A549 (cell line): ENCODE results near the gene ADGRF3. TPM values are rescaled to one million over a fixed set of nuclear protein-coding genes. Genes with fewer than 3 reads are reported as not detected.
"Not testable (repeated sequence)": the region's sequence is repeated elsewhere in the genome, so short reads cannot be mapped to it uniquely, and the experiment has no call there.

Source experiments
- ATAC-seq, 2 experiments: fragments of 200-7000 bp in 1 of 2; fragments of >200 bp in 1 of 2; cut with Nextera tagmentation in 1 of 2; cut with Tn5 transposase in 1 of 2; 3 replicates each; pipeline versions ENCODE4 v1.8.0 to v1.9.1; 2018 to 2020; ENCODE audit warnings: mild to moderate bottlenecking in 1 of 2, moderate library complexity in 1 of 2
- CTCF ChIA-PET: fragments of 300-600 bp; sonication (Branson Sonifier 250); formaldehyde crosslinking; extraction: SDS; loops from one replicate; lab custom pipeline; 2021; ENCODE audit warnings: antibody characterized with exemption, inconsistent platforms; lab: Yijun Ruan, JAX
- POLR2A ChIA-PET: fragments of 350-600 bp; formaldehyde crosslinking; extraction: SDS; loops from one replicate; lab custom pipeline; 2021; ENCODE audit warnings: antibody characterized with exemption, inconsistent platforms; lab: Yijun Ruan, JAX
- DNase-seq, 2 experiments: peaks; one replicate each; pipeline versions ENCODE4 v3.0.0 to v3.0.0-alpha.2; 2011 to 2016; ENCODE audit warnings: low read depth in 1 of 2, low spot score in 1 of 2
- FAIRE-seq: peaks from 2 replicates; lab custom pipeline; 2011; peaks lifted over from hg19 to GRCh38; lab: Jason Lieb, UNC
- H3K27ac ChIP-seq, 2 experiments: fragments of >200 bp; sonication (Bioruptor Twin); formaldehyde crosslinking; 3 replicates each; pipeline ENCODE4 v1.5.1; 2016 to 2017
- H3K4me1 ChIP-seq: fragments of >200 bp; sonication (Bioruptor Twin); formaldehyde crosslinking; 3 replicates; pipeline ENCODE4 v1.6.1; 2016
- H3K4me2 ChIP-seq: fragments of >200 bp; sonication (Bioruptor Twin); formaldehyde crosslinking; 3 replicates; pipeline ENCODE4 v1.6.1; 2016
- H3K4me3 ChIP-seq: fragments of >200 bp; sonication (Bioruptor Twin); formaldehyde crosslinking; 3 replicates; pipeline ENCODE4 v1.5.1; 2016
- H3K9me3 ChIP-seq: fragments of >200 bp; sonication (Bioruptor Twin); formaldehyde crosslinking; 3 replicates; pipeline ENCODE4 v1.6.1; 2016
- CBX8 ChIP-seq: fragments of 200-600 bp; sonication (generic); IDR thresholded peaks from 2 replicates; pipeline ENCODE4 v1.6.1; 2016
- EHF ChIP-seq: fragments of 250-450 bp; sonication (Bioruptor Pico); IDR thresholded peaks from 2 replicates; pipeline ENCODE4 v1.5.0; 2020; ENCODE audit warnings: mild to moderate bottlenecking
- ESRRA ChIP-seq: fragments of 150-350 bp; IDR thresholded peaks from 2 replicates; pipeline ENCODE4 v1.6.1; 2014; ENCODE audit warnings: mild to moderate bottlenecking, low read length, borderline replicate concordance
- FOSB ChIP-seq: fragments of 250-450 bp; sonication (Bioruptor Pico); IDR thresholded peaks from 2 replicates; pipeline ENCODE4 v1.5.0; 2020; ENCODE audit warnings: mild to moderate bottlenecking, moderate library complexity
- FOSL2 ChIP-seq, 2 experiments: fragments of 450-650 bp in 1 of 2; fragments of >200 bp in 1 of 2; sonication (Bioruptor Twin) in 1 of 2; formaldehyde crosslinking; IDR thresholded peaks; 2 replicates each; pipeline versions ENCODE4 v1.5.0 to v1.6.1; 2016 to 2020; ENCODE audit warnings: mild to moderate bottlenecking in 1 of 2, moderate library complexity in 1 of 2
- HDAC2 ChIP-seq: fragments of 200-600 bp; sonication (generic); IDR thresholded peaks from 2 replicates; pipeline ENCODE4 v1.6.1; 2016
- HEYL ChIP-seq: fragments of 250-450 bp; sonication (Bioruptor Pico); IDR thresholded peaks from 2 replicates; pipeline ENCODE4 v1.8.0; 2021; ENCODE audit warnings: mild to moderate bottlenecking, moderate library complexity
- HOXB13 ChIP-seq: fragments of 250-450 bp; sonication (Bioruptor Pico); IDR thresholded peaks from 2 replicates; pipeline ENCODE4 v1.5.0; 2020; ENCODE audit warnings: low read depth, mild to moderate bottlenecking, moderate library complexity
- KDM1A ChIP-seq: fragments of 200-600 bp; sonication (generic); IDR thresholded peaks from 2 replicates; pipeline ENCODE4 v1.6.1; 2016; ENCODE audit warnings: low read depth, mild to moderate bottlenecking
- KDM5A ChIP-seq: fragments of 200-600 bp; sonication (generic); IDR thresholded peaks from 2 replicates; pipeline ENCODE4 v1.6.1; 2016; ENCODE audit warnings: antibody characterized with exemption, mild to moderate bottlenecking
- MYC ChIP-seq: IDR thresholded peaks from 2 replicates; pipeline ENCODE4 v1.6.1; 2012; ENCODE audit warnings: mild to moderate bottlenecking, inconsistent platforms, low read length, improper control_type of control experiment, borderline replicate concordance
- NR3C1 ChIP-seq: fragments of >200 bp; sonication (Bioruptor Twin); formaldehyde crosslinking; IDR thresholded peaks from 3 replicates; pipeline ENCODE4 v1.6.1; 2017
- POLR2AphosphoS2 ChIP-seq: conservative IDR thresholded peaks from 2 replicates; pipeline ENCODE4 v1.6.1; 2012; ENCODE audit warnings: low read length, improper control_type of control experiment, inconsistent platforms
- RCOR1 ChIP-seq: fragments of 150-350 bp; IDR thresholded peaks from 2 replicates; pipeline ENCODE4 v1.6.1; 2014; ENCODE audit warnings: antibody characterized with exemption, low read length, low read depth
- SREBF2 ChIP-seq: fragments of 450-650 bp; IDR thresholded peaks from 2 replicates; pipeline ENCODE4 v1.6.1; 2014; ENCODE audit warnings: mild to moderate bottlenecking, moderate library complexity
- TFCP2L1 ChIP-seq: fragments of 250-450 bp; sonication (Bioruptor Pico); IDR thresholded peaks from 2 replicates; pipeline ENCODE4 v1.5.0; 2021; ENCODE audit warnings: mild to moderate bottlenecking
- ZFP36 ChIP-seq: fragments of 450-650 bp; IDR thresholded peaks from 2 replicates; pipeline ENCODE4 v1.6.1; 2014; ENCODE audit warnings: borderline replicate concordance; ENCODE audit not compliant: partially characterized antibody
- ZNF302 ChIP-seq: fragments of 250-450 bp; sonication (Bioruptor Pico); IDR thresholded peaks from 2 replicates; pipeline ENCODE4 v1.9.0; 2021; ENCODE audit warnings: inconsistent platforms, mild to moderate bottlenecking, moderate library complexity
- WGBS: methylation state at CpG from one replicate; pipeline ENCODE4 v1.1.6; 2017; ENCODE audit errors: missing lambda C conversion rate; 5-methylcytosine and 5-hydroxymethylcytosine counted together
- polyA plus RNA-seq, 4 experiments: library from polyadenylated mRNA; depleted of rRNA in 3 of 4; stranded (reverse); fragments of >200 nt; fragmentation: RNase III in 1 of 4; extraction: RNeasy Plus Mini Kit Qiagen cat#74134 plus additional on column Dnase treatment in 1 of 4; gene quantifications; 2 replicates in 3 of 4; 3 replicates in 1 of 4; pipeline ENCODE4 v1.2.3, GENCODE V29; 2011 to 2017
- TF ChIP-seq, protein P1 (sequence below): fragments of >200 bp; sonication (Bioruptor Twin); formaldehyde crosslinking; IDR thresholded peaks from 3 replicates; pipeline ENCODE4 v1.5.1; 2016
- TF ChIP-seq, protein P2 (sequence below): fragments of 450-650 bp; IDR thresholded peaks from 2 replicates; pipeline ENCODE4 v1.6.1; 2014; ENCODE audit warnings: antibody characterized with exemption
- TF ChIP-seq, protein P3 (sequence below): fragments of 250-450 bp; sonication (Bioruptor Pico); IDR thresholded peaks from 2 replicates; pipeline ENCODE4 v1.5.0; 2021; ENCODE audit warnings: mild to moderate bottlenecking, moderate library complexity, borderline replicate concordance
- TF ChIP-seq, protein P4 (sequence below): fragments of >200 bp; sonication (Bioruptor Twin); formaldehyde crosslinking; IDR thresholded peaks from 3 replicates; pipeline ENCODE4 v1.6.1; 2016

ADGRF3 gene
- polyA plus RNA-seq, 2 of the 4 experiments (the other 2 are of a cell fraction): 0.12 to 0.21 TPM

DNA sequence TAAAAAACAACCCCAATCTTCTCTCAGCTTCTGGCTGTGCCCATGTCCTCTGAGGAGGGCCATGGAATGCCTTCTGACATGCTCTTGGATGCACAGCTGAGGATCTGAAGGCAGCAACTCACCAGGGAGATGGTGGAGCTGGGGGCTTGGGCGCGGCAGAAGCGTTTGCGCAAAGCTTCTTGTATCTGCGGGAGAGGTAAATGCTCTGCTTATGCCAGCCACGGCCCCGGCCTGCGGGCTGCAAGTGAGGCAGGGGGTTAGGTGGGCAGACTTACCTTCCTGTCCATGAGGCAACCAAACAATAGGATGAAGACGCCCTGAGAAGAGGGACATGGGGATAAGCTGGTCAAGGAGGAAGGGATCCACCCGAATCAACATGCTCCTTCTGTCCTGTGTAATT, 36.7 kb downstream of the ADGRF3 start:
- Histone ChIP-seq H3K4me3 (no peak overlapping the region), H3K4me1 (no peaks in the 10 kb centered on the region), H3K9me3 (no peaks in the 10 kb centered on the region), H3K27ac (no peak overlapping the region), H3K4me2 (no peak overlapping the region)
- ATAC-seq (no peak), DNase-seq (no peak), FAIRE-seq (no peak)
- 60% methylated on average over 10 of the region's 10 CpGs for WGBS
- ChIA-PET CTCF (interaction anchor here (0.6 to 14.5 kb wide), 4 partner anchors 9 to 1099 kb away, joined by 3 to 156 read pairs (median 5); no protein-coding TSS in a partner anchor), POLR2A (interaction anchor here (0.6 kb wide), 1 partner anchor 22 kb away, joined by 3 read pairs; no protein-coding TSS in a partner anchor)
- TF ChIP-seq SREBF2 (no peak), HOXB13 (CRISPR knock-in tag) (no peak), TFCP2L1 (CRISPR knock-in tag) (no peak), ZFP36 (no peak), MYC (no peak), HEYL (CRISPR knock-in tag) (no peak)
- TF ChIP-seq, protein P1, sequence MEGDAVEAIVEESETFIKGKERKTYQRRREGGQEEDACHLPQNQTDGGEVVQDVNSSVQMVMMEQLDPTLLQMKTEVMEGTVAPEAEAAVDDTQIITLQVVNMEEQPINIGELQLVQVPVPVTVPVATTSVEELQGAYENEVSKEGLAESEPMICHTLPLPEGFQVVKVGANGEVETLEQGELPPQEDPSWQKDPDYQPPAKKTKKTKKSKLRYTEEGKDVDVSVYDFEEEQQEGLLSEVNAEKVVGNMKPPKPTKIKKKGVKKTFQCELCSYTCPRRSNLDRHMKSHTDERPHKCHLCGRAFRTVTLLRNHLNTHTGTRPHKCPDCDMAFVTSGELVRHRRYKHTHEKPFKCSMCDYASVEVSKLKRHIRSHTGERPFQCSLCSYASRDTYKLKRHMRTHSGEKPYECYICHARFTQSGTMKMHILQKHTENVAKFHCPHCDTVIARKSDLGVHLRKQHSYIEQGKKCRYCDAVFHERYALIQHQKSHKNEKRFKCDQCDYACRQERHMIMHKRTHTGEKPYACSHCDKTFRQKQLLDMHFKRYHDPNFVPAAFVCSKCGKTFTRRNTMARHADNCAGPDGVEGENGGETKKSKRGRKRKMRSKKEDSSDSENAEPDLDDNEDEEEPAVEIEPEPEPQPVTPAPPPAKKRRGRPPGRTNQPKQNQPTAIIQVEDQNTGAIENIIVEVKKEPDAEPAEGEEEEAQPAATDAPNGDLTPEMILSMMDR: no peak

DNA sequence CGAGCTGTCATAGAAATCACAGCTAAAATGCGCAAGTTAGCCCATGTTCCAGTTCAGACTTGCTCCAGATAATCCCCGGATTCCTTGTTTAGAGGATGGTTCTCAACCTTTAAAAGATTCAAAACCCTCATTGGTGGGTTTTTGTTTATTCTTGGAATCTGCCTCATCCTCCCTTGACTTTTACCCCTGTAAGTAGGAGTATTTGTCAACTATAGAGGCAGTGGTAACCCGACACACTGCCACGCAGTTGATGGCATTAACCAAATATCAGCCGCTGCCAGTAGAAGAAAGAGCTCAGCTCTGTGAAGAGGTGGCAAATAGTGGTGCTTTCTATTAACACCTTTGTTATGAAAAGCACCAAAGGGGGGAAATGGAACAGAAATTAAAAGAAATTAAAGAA, 41.0 kb downstream of the ADGRF3 start:
- H3K4me3 ChIP-seq: no peak overlapping the region
- no peaks in the 10 kb centered on the region for H3K9me3 ChIP-seq
- H3K27ac ChIP-seq: no peak overlapping the region
- 75% methylated on average over 6 of the region's 6 CpGs for WGBS
- no peak for ATAC-seq
- no peak for FAIRE-seq
- CTCF ChIA-PET: interaction anchor here (0.7 to 1.2 kb wide), 3 partner anchors 8 to 453 kb away, joined by 3 to 4 read pairs (median 3); no protein-coding TSS in a partner anchor
- TF ChIP-seq RCOR1: no peak
- TF ChIP-seq EHF (CRISPR knock-in tag): no peak
- TF ChIP-seq, protein P2, sequence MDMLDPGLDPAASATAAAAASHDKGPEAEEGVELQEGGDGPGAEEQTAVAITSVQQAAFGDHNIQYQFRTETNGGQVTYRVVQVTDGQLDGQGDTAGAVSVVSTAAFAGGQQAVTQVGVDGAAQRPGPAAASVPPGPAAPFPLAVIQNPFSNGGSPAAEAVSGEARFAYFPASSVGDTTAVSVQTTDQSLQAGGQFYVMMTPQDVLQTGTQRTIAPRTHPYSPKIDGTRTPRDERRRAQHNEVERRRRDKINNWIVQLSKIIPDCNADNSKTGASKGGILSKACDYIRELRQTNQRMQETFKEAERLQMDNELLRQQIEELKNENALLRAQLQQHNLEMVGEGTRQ: no peak
- TF ChIP-seq ESRRA: no peak
- TF ChIP-seq FOSL2 (IDR thresholded peaks at IDR 0.05): no peak
- TF ChIP-seq FOSL2 (CRISPR knock-in tag; IDR thresholded peaks at IDR 0.05): no peak
- TF ChIP-seq FOSB (CRISPR knock-in tag): no peak
- TF ChIP-seq KDM5A: no peak
- TF ChIP-seq HDAC2: no peak
- no peak for TF ChIP-seq ZNF302 (CRISPR knock-in tag)
- TF ChIP-seq CBX8: no peak
- TF ChIP-seq POLR2AphosphoS2: no peak
- TF ChIP-seq TFCP2L1 (CRISPR knock-in tag): no peak
- TF ChIP-seq NR3C1: no peak
- TF ChIP-seq, protein P3, sequence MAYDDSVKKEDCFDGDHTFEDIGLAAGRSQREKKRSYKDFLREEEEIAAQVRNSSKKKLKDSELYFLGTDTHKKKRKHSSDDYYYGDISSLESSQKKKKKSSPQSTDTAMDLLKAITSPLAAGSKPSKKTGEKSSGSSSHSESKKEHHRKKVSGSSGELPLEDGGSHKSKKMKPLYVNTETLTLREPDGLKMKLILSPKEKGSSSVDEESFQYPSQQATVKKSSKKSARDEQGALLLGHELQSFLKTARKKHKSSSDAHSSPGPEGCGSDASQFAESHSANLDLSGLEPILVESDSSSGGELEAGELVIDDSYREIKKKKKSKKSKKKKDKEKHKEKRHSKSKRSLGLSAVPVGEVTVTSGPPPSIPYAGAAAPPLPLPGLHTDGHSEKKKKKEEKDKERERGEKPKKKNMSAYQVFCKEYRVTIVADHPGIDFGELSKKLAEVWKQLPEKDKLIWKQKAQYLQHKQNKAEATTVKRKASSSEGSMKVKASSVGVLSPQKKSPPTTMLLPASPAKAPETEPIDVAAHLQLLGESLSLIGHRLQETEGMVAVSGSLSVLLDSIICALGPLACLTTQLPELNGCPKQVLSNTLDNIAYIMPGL (CRISPR knock-in tag): no peak
- no peak for TF ChIP-seq KDM1A
- TF ChIP-seq, protein P4, sequence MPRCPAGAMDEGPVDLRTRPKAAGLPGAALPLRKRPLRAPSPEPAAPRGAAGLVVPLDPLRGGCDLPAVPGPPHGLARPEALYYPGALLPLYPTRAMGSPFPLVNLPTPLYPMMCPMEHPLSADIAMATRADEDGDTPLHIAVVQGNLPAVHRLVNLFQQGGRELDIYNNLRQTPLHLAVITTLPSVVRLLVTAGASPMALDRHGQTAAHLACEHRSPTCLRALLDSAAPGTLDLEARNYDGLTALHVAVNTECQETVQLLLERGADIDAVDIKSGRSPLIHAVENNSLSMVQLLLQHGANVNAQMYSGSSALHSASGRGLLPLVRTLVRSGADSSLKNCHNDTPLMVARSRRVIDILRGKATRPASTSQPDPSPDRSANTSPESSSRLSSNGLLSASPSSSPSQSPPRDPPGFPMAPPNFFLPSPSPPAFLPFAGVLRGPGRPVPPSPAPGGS: no peak
- POLR2A ChIA-PET: no interaction called here
- no peak overlapping the region for H3K4me2 ChIP-seq
- no peak for DNase-seq
- no peaks in the 10 kb centered on the region for H3K4me1 ChIP-seq

DNA sequence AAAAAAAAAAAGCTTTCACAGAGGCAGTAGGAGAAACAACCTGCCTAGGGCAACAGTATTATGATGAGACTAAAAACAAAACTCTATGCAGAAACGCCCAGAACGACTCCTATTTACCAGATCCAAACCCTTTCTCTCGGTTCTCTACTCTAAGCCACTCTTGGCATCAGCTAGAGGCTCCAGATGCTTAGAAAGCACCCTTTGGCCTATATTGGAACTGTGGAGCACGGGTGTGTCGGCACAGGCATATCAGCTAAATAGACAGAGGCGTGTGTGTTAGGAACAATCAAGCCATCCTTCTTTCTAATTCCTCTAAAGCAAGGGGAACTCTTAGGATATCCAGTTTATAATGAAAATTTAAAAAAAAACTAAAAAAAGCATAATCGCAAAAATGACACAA, 41.5 kb downstream of the ADGRF3 start:
- H3K4me2 ChIP-seq, POLR2A ChIA-PET, FAIRE-seq, H3K4me1 ChIP-seq, H3K9me3 ChIP-seq, ATAC-seq, DNase-seq, H3K27ac ChIP-seq, H3K4me3 ChIP-seq: not testable (repeated sequence)
- CTCF ChIA-PET: interaction anchor here (1.2 kb wide), 1 partner anchor 9 kb away, joined by 3 read pairs; no protein-coding TSS in a partner anchor
- WGBS: 56% methylated on average over 7 of the region's 7 CpGs
